Tibial nerve (tissue), 4 donors: ENCODE results near the gene SLC22A1. TPM values are rescaled to one million over a fixed set of nuclear protein-coding genes. Genes with fewer than 3 reads are reported as not detected.

Source experiments
- DNase-seq, 2 donors: peaks; one replicate each; pipeline ENCODE4 v3.0.0-alpha.2; 2019; ENCODE audit warnings: low spot score in 2 of 2
- H3K27ac ChIP-seq, 4 donors: fragments of 200-600 bp; sonication (generic) in 3 of 4; one replicate each; pipeline ENCODE4 v1.5.1; 2017 to 2019; ENCODE audit warnings: mild to moderate bottlenecking in 1 of 4
- H3K27me3 ChIP-seq, 2 donors: fragments of 200-600 bp; sonication (generic) in 1 of 2; one replicate each; pipeline versions ENCODE4 v1.5.1 to v1.6.0; 2017 to 2019
- H3K36me3 ChIP-seq, 3 donors: fragments of 200-600 bp; sonication (generic); one replicate each; pipeline ENCODE4 v1.5.1; 2018 to 2019
- H3K4me1 ChIP-seq, 4 donors: fragments of 200-600 bp; sonication (generic) in 3 of 4; one replicate each; pipeline ENCODE4 v1.5.1; 2017 to 2019
- H3K4me3 ChIP-seq, 4 donors: fragments of 200-600 bp; sonication (generic) in 3 of 4; one replicate each; pipeline ENCODE4 v1.5.1; 2017 to 2019; ENCODE audit warnings: mild to moderate bottlenecking in 1 of 4, moderate library complexity in 1 of 4
- H3K9me3 ChIP-seq, 4 donors: fragments of 200-600 bp; sonication (generic) in 3 of 4; one replicate each; pipeline ENCODE4 v1.5.1; 2017 to 2019
- EP300 ChIP-seq, 2 donors: sonication (generic); formaldehyde crosslinking; IDR thresholded peaks; one replicate each; pipeline ENCODE4 v1.6.1; 2017; ENCODE audit warnings: antibody characterized with exemption in 2 of 2, mild to moderate bottlenecking in 1 of 2
- POLR2A ChIP-seq, 2 donors: fragments of 450-650 bp; IDR thresholded peaks; one replicate each; pipeline ENCODE4 v1.6.1; 2017; ENCODE audit warnings: antibody characterized with exemption in 2 of 2, mild to moderate bottlenecking in 2 of 2, moderate library complexity in 2 of 2
- WGBS, 2 donors: methylation state at CpG; one replicate each; pipeline ENCODE4 v1.1.5; 2018; 5-methylcytosine and 5-hydroxymethylcytosine counted together
- total RNA-seq, 4 donors: library from RNA; depleted of rRNA; stranded (reverse); fragments of >200 nt; gene quantifications; one replicate each; pipeline ENCODE4 v1.1.0, GENCODE V29; 2016
- TF ChIP-seq, protein P1 (sequence below), 5 experiments: fragments of 200-600 bp in 3 of 5; fragments of 450-650 bp in 2 of 5; sonication (generic) in 3 of 5; IDR thresholded peaks; one replicate each; pipeline ENCODE4 v1.5.1; 2016 to 2019; ENCODE audit warnings: antibody characterized with exemption in 5 of 5, mild to moderate bottlenecking in 3 of 5, moderate library complexity in 2 of 5

The SLC22A1 gene
- total RNA-seq, 4 donors from 2014 or later: 1.3 to 5.5 (median 2.3) TPM

DNA sequence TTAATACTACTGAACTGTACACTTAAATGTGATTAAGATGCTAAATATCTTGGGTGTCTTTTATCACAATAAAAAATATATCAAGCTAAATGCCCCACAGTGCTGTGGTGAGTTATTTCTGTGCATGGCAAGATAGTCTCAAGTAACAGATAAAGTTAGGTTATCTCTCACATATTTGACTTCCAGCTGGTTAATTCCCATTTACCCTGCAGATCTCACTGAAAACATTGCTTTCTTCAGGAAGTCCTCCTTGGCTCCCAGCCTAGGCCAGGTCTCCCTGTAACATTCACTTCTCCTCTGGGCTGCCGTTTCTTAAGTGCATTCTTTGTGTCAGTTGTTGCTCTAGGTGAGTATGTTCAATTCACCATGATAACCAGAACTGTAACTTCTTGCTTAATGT lies 59.1 kb downstream of the SLC22A1 start:
- DNase-seq: no peak
- H3K27ac ChIP-seq: no peak overlapping the region
- no peaks in the 10 kb centered on the region for H3K4me1 ChIP-seq
- no peaks in the 10 kb centered on the region for H3K9me3 ChIP-seq
- H3K36me3 ChIP-seq: no peaks in the 10 kb centered on the region
- no peaks in the 10 kb centered on the region for H3K27me3 ChIP-seq
- no peak overlapping the region for H3K4me3 ChIP-seq
- WGBS, 2 donors: 46 to 61% methylated on average over 1 of the region's 1 CpG
- TF ChIP-seq, protein P1, sequence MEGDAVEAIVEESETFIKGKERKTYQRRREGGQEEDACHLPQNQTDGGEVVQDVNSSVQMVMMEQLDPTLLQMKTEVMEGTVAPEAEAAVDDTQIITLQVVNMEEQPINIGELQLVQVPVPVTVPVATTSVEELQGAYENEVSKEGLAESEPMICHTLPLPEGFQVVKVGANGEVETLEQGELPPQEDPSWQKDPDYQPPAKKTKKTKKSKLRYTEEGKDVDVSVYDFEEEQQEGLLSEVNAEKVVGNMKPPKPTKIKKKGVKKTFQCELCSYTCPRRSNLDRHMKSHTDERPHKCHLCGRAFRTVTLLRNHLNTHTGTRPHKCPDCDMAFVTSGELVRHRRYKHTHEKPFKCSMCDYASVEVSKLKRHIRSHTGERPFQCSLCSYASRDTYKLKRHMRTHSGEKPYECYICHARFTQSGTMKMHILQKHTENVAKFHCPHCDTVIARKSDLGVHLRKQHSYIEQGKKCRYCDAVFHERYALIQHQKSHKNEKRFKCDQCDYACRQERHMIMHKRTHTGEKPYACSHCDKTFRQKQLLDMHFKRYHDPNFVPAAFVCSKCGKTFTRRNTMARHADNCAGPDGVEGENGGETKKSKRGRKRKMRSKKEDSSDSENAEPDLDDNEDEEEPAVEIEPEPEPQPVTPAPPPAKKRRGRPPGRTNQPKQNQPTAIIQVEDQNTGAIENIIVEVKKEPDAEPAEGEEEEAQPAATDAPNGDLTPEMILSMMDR (IDR thresholded peaks at IDR 0.05): no peak
- TF ChIP-seq POLR2A (IDR thresholded peaks at IDR 0.05): no peak
- TF ChIP-seq EP300 (IDR thresholded peaks at IDR 0.05): no peak

DNA sequence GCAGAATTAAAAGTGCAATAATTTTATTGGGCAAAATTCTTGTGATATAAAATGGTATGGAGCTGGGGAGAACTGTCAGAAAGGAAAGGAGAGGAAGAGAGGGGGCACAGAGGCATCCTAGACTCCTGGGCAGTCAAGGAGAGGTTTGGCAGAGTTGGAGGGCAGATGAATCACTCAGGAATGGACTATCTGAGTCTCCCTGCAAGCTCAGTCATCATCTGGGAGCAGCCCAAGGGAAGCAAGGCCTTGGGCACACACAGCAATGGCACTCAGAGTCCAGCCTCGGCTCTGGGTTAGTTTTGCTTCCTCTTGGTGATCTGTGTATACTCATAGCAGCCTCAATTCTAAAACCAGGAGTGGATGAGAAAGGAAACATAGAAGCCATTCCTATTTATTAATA lies 67.2 kb downstream of the SLC22A1 start:
- Histone ChIP-seq H3K36me3 (no peaks in the 10 kb centered on the region), H3K27ac (no peak overlapping the region), H3K4me3 (no peak overlapping the region), H3K4me1 (no peaks in the 10 kb centered on the region), H3K27me3 (no peaks in the 10 kb centered on the region), H3K9me3 (peaks cover 0 to 22% (median 10%) of the 10 kb centered on the region in 4 donors)
- TF ChIP-seq POLR2A (IDR thresholded peaks at IDR 0.05): no peak
- no peak for DNase-seq
- WGBS, 2 donors: 85 to 89% methylated on average over 1 of the region's 1 CpG

DNA sequence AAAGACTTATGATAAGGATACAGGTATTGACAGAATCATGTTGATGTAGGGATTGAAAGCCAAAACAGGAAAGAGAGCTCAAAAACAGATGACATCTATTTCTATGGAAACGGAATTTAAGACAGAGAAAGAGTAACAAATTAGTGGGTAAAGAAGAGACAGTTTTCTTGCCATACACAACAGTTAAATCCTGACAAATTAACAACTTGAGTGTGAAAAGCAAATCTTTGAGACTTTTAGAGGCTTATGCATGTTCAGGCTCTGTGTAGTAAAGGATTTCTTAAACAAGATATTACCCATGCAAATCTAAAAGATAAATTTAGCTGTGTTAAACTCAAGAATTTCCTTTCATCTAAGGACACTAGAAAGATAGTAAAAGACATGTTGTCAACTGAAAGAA lies 68.5 kb downstream of the SLC22A1 start:
- no peak for DNase-seq
- Histone ChIP-seq H3K4me1 (no peaks in the 10 kb centered on the region), H3K4me3 (no peak overlapping the region), H3K27ac (no peak overlapping the region), H3K27me3 (no peaks in the 10 kb centered on the region), H3K9me3 (peaks cover 0 to 33% (median 13%) of the 10 kb centered on the region in 4 donors), H3K36me3 (no peaks in the 10 kb centered on the region)
- TF ChIP-seq, protein P1 (IDR thresholded peaks at IDR 0.05): no peak
- TF ChIP-seq POLR2A (IDR thresholded peaks at IDR 0.05) (no peak), EP300 (IDR thresholded peaks at IDR 0.05) (no peak)
- 92 to 95% methylated on average over 1 of the region's 1 CpG for WGBS, 2 donors

DNA sequence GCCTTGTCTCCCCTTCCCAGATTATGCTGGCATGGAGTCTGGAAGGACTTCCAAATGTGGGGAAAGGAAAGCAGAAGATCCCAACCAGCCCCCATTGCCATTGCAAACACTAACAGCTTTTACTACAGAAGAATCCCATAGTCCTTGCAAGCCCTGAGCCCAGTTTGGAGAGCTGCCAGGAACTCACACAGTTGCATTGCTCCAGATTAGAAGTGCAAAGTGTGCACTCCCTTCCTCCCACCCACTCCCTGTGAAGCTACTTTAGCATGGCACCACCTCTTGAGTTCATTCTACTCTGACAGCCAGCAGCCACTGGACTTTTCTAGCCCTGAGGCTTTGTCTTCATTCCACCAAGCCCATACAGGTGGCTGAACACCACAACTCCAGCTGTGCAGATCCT lies 69.4 kb downstream of the SLC22A1 start:
- no peaks in the 10 kb centered on the region for H3K36me3 ChIP-seq
- peaks cover 0 to 41% (median 16%) of the 10 kb centered on the region in 4 donors for H3K9me3 ChIP-seq
- TF ChIP-seq, protein P1 (IDR thresholded peaks at IDR 0.05): no peak
- TF ChIP-seq POLR2A (IDR thresholded peaks at IDR 0.05) (no peak), EP300 (IDR thresholded peaks at IDR 0.05) (no peak)
- no peaks in the 10 kb centered on the region for H3K27me3 ChIP-seq
- H3K4me3 ChIP-seq: no peak overlapping the region
- no peaks in the 10 kb centered on the region for H3K4me1 ChIP-seq
- no peak for DNase-seq
- no peak overlapping the region for H3K27ac ChIP-seq

DNA sequence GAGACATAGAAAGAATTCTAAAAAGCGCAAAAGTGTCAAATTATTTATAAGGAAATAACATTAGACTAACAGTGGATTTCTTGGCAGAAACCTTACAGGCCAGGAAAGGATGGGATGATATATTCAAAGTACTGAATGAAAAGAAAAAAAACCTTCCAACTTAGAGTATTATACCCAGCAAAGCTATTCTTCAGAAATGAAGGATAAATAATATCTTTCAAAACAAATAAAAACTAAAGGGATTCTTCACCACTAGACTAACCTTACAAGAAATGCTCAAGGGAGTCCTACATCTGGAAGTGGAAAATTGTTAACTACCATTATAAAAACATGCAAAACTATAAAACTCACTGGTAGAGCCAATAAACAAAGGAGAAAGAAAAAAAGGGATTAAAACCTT lies 71.2 kb downstream of the SLC22A1 start:
- Histone ChIP-seq H3K36me3 (no peaks in the 10 kb centered on the region), H3K27me3 (no peaks in the 10 kb centered on the region), H3K4me1 (no peaks in the 10 kb centered on the region), H3K27ac (no peak overlapping the region), H3K9me3 (peaks cover 0 to 42% (median 16%) of the 10 kb centered on the region in 4 donors), H3K4me3 (no peak overlapping the region)
- no peak for DNase-seq
- WGBS, 2 donors: 97 to 98% methylated on average over 1 of the region's 1 CpG
- TF ChIP-seq POLR2A (IDR thresholded peaks at IDR 0.05) (no peak), EP300 (IDR thresholded peaks at IDR 0.05) (no peak)
- TF ChIP-seq, protein P1 (IDR thresholded peaks at IDR 0.05): no peak

DNA sequence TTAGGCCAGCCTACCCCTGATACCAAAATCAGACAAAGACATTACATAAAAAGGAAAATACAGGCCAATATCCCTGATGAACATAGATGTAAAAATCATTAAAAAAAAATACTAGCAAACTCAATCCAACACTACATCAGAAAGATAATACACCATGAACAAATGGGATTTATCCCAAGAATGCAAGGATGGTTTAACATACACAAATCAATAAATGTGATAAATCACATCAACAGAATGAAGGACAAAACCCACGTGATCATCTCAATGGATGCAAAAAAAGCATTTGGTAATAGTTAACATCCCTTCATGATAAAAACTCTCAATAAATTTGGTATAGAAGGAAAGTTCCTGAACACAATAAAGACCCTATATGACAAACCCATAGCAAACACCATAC lies 73.2 kb downstream of the SLC22A1 start:
- no peak overlapping the region for H3K27ac ChIP-seq
- H3K4me3 ChIP-seq: no peak overlapping the region
- H3K9me3 ChIP-seq: peaks cover 0 to 42% (median 16%) of the 10 kb centered on the region in 4 donors
- no peak for TF ChIP-seq POLR2A (IDR thresholded peaks at IDR 0.05)
- TF ChIP-seq, protein P1 (IDR thresholded peaks at IDR 0.05): no peak
- TF ChIP-seq EP300 (IDR thresholded peaks at IDR 0.05): no peak
- DNase-seq: no peak
- no peaks in the 10 kb centered on the region for H3K36me3 ChIP-seq
- H3K4me1 ChIP-seq: no peaks in the 10 kb centered on the region
- WGBS, 2 donors: 75 to 81% methylated on average over 1 of the region's 1 CpG
- H3K27me3 ChIP-seq: no peaks in the 10 kb centered on the region
